Activated naive CD8-positive, alpha-beta T cell treated with anti-CD3 and anti-CD28 coated beads, Interleukin-2, amount 50 U/mL, for 16 hours (primary cell): ENCODE measurements around the gene APEX2.
"Not testable (repeated sequence)": the region's sequence is repeated elsewhere in the genome, so short reads cannot be mapped to it uniquely, and the experiment has no call there.

Source experiments
- DNase-seq: peaks from one replicate; pipeline ENCODE4 v3.0.0-alpha.2; 2020; ENCODE audit warnings: low read depth, low spot score

The APEX2 gene

DNA sequence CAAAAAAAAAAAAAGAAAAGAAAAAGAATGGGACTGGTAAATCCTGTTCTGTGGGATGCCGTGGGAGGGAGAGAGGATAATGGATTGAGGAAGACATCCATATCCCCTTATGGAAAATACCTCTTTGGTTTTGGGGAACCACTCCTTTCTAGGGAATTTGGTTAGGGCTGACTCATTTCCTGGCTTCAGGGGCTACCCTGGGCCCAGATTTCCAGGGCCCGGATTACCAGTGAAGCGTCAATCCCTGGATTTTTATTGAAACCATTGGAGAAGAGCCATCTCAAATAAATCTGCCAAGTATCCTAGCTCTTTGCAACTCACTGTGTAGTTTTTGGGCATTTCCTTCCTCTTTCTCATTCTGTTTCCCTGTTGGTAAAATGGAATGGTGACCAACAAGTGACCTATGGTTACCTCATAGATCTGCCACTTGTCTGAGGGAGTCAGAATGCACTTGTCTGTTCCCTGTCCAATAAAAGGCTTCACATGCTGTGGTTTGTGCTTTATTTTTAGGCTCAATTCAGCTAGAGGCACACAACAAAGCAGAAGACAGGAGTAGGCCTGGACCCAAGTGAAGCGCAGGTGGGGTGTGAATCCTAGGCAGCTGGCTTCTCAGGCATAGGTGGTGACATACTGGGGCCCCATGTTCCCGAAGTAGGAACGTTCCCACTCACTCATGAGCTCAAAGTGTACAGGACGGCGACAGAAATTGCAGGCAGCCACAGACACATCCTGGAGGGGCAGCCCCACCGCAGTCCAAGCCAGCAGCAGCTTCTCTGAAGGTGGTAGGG lies 8.6 kb downstream of the APEX2 start:
- DNase-seq = no peak

DNA sequence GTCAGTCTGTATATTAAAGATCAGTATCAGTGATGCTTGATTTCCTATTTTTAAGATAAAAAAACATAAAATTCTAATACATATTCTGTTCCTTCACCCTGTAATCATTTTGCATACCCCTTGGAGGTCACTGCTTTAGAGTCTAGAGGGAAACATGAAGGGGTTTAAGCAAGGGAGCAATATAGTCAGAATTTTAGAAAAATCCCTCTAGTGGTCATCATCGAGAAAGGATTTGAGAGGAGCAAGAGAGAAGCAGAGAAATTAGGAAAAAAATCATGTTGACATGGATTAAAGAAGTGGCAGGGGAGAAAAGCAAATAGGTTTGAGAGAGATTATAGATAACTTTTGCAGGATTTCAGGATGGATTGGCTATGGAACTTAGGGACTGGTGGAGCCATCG lies 11.1 kb downstream of the APEX2 start:
- no peak for DNase-seq

DNA sequence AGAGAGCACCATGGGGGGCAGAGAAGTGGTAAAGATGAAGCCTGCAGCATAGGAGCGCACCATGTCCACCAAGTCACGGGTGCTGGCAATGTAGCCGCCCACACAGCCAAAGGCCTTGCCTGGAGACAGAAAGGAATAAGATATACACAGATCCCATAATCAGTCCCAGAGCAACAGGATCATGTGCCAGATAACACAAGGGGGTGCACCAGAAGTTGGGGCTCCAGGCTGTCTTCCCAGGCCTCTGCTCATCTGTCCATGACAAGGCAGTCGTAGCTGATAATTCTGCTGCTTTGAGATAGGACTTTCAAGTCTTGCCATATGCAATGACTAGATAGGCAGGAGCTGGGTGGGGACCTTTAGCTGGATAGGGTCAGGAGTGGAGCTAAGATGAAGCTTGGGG lies 14.7 kb downstream of the APEX2 start:
- no peak for DNase-seq

DNA sequence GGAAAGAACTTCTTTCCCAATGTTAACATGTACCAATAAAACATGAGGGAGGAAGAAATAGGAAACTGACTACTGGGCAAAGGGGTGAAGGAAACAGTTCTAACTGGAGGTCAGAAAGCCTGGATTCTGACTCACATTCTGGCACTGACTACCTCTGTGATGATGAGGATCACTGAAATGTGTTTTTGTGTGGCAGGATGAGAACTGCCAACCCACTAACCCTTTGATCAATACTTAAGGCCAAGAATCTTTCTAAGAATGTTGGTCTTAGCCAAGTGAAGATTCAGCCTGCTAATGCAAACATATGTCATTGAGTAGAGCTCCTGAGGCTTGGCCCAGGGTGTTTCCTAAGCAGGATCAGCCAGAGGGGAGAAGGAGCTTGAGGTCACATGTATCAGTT lies 26.0 kb downstream of the APEX2 start:
- DNase-seq = no peak

DNA sequence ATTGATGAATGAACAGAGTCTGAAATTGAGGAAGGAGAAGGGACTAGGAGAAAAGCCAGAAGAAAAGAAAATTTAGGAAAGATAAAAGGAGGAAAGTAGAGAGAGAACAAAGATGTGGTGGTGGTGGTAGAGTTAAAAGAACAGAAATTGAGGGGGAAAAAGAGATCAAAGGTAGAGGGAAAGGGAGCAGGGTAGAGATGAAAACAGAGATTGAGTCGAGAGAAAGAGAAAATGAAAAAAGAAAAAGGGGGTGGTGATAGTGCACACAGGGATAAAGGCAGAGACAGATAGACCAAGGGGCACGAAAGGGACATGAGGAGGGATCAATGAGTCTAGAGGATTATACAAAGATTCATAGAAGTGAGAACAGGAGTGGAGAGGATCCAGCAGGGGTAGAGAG lies 26.7 kb downstream of the APEX2 start:
- DNase-seq = no peak

DNA sequence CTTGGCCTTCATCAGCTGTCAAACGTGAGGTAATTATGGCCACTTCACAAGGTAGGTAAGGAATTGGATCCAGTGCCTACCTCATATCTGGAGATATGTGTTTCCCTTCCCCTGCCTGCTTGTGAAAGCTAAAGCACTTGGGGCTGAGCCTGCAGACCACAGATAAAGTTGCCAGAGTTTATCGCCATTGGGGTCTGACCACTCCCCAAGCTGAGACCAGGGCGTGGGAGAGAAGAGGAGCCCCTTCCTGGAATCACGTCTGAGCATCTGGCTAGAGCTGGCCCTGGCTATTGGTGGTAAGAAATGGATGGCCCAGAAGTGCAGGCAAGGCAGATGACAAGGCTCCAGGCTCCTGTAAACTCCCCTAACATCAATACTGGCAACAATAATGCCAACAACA lies 27.9 kb downstream of the APEX2 start:
- no peak for DNase-seq

DNA sequence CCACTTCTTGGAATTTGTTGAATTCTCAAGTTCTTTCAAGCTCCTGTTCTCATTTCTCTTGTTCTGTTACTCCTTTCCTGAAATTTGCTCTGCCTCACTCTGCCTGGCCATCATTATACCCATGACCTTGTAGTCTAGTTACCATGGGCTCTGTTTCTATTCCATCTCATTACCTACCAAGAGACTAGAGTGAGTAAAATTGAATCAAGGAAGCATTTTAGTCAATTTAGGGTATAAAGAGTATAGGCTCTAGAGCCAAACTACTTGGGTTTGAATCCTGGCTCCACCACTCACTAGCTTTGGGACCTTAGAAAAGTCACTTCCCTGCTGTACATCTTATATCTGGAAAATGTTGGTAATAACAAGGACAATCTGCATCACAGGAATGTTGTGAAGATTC lies 28.4 kb downstream of the APEX2 start:
- no peak for DNase-seq

DNA sequence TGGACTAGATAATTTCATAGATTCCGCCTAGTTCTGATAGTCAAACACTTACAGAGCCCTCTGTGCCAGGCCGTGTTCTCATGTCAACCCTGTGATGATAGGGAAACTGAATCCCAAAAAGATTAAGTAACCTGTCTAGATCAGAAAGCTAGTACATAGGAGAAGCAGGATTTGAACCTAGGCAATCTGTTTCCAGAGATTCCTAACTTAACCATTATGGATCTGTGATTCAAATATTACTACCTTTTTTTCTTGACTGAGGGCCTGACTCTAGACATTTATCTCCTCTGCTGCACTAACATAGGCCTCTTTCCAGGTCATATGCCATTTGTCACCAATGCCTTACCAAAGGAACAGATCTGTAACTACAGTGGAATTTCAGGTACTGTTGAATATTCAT lies 29.1 kb downstream of the APEX2 start:
- DNase-seq = no peak

DNA sequence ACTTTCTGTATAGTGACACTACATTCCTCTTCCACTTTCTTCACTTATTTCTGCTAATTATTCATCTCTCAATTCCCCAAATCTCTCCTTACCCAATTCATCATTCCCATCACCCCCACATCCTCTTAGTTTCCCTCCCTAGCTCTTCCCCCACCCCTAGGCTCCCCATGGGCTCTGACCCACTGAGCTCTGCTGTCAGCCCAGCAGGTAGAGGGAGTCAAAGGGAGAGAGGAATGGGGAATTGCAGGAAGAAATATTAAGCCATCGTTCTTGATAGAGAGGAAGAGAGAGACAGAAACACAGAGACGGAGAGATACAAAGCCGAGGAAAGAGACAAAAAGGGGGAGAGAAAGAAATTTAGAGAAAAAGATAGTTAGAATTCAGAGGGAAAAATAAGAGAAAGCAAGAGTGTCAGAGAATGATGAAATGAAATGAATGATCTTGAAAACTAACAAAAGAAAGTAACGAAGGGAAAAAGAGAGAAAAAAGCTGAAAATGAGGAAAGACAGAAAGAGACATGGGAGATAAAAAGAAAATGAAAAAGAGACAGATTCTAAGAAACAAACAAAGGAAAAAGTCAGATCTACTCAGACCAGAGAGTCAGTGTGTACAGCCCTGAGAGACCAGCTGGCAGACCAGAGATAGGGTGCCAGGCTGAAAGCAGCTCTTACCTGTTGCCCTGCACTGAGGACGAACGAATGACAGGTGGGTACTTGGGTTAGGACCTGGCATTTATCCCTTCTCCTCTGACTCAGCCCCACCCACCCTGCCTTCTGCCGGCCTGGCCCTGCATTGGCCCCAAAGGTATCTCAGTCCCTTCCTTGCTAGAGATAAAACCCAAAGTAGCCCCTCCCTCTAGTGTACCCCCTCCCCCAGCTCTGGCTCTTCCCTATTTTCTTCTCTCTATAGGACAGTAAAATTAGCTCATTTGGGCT lies 30.4 kb downstream of the APEX2 start, which contains the start of gene ALAS2:
ALAS2 (minus strand) TSS at position 707 of the 935 bp plus-strand sequence. CDS start 4,977 bp downstream, outside the sequence.
- no peak for DNase-seq

DNA sequence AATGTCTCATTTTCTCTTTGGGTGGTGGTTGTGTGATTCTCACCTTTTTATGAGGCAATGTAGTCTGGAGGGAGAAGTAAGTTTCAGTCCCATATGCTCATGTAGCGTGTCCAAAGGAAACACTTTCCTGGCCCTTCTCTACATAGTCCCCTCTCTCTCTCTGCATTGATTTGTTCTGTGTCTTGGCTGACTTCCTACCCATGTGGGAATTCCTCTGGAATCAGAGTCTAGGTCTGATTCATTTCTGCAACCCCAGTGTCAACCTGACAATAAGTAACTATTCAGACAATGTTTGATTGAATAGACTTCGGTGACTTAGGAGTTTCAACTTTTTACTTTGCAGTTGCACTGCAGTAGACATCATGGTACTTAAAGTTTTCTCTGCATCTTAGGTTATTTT lies 33.3 kb downstream of the APEX2 start:
- DNase-seq = no peak

DNA sequence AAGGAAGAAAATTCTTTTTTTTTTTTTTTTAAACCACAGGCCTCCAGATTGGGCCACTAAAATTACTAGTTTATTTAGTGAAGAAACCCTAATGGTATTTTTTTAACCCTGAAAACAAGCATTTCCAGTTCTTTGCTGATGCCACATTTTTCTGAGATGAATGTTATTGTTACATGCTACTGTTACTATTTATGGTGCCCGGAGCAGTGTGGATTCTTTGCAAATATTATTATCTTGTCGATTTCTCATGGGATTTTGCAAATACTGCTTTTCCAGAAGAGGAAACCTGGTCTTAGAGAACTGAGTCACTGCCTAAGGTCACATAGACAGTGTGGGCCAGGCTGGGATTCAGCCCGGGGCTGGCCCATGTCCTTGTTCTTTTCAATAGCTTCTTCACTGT lies 39.3 kb downstream of the APEX2 start:
- DNase-seq = no peak

DNA sequence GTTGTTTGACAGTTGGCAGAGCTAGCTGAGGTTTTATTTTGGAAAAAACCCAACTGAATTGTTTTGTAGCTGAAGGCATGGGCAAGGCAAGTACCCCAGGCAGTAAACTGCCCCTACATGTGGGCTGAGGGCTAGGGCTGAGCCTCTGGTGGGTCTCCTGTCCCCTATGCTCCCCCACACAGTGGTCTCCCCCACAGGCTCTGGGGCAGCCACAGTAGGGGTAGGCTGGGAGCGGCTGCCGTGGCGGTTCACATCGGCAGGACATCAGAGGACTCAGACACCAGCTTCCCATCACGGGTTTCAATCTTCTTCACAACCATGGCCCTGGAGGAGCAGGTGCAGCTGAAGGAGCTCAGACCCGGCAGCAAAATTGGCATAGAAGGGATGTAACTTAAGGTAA lies 41.4 kb downstream of the APEX2 start:
- no peak for DNase-seq

DNA sequence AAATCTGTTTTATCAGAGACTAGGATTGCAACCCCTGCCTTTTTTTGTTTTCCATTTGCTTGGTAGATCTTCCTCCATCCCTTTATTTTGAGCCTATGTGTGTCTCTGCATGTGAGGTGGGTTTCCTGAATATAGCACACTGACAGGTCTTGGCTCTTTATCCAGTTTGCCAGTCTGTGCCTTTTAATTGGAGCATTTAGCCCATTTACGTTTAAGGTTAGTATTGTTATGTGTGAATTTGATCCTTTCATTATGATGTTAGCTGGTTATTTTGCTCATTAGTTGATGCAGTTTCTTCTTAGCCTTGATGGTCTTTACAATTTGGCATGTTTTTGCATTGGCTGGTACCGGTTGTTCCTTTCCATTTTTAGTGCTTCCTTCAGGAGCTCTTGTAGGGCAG lies 50.4 kb downstream of the APEX2 start:
- DNase-seq = not testable (repeated sequence)

DNA sequence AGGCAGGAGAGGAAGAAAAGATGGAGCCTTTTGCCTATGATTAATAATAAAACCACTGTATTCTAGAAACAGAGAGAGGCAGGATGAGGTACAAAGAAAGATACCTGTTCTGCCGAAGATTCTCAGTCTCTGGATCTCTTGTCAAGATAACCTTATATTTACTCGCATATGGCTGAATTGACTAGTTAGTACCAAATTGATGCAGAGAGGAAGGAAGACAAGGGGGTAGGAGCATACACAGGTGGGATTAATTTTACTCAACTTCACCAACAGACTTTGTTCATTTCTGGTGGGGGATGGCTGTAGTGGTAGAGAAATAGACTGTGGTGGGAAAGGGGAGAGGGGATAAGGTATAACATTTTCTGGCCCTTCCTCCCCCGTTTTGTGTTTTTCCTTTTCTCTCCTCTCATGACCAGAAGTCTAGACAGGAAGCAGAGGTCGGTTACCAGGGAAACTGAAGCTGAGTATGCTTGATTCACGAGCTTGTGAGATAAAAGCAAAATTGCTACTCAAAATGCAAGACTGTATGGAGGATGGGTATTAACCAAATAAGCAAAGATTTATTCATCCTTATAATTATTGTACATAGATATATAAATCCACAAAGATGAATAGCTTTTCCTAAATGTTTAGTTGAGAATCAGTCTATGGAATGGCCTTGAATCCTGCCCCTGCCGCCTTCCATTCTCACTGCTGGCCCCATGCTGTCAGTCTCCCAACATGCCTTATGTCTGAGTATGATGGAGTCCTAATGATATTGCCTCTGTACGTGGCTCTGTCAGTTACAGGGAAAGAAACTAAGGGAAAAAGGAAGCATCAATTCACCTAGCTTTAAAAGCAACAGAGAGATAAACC lies 56.9 kb downstream of the APEX2 start:
- DNase-seq = no peak

DNA sequence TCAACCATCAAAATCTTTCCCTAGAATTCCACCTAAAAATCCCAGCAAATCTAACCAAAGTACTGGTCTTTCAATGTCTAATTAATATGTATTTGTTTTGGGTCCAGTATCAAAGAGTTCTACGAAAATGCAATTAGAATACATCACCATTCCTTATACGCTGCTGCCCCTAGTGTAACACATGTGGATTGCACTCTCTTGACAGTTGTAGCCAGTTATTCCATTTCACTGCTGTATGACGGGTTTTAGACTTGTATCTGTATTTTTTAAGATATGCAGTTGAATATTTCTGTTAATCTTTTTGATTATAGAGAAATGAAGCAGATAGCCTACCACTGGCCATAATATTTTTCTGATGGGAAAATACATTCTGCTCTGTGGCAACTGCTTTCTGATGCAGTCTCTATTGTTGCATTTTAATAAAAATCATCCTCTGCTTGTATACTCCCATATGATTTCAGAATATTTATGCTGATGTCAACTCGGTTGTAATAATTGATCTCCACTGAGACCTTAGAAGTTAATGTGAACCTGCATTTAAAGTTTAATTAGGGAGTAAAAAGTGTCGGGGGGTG lies 57.6 kb downstream of the APEX2 start:
- no peak for DNase-seq
